A549 (cell line): Measurements from ENCODE around the gene OR8J1.

Experiments
- CBX8 ChIP-seq: fragments of 200-600 bp; sonication (generic); IDR thresholded peaks from 2 replicates; pipeline ENCODE4 v1.6.1; 2016
- FOSL2 ChIP-seq, 2 experiments: fragments of 450-650 bp in 1 of 2; fragments of >200 bp in 1 of 2; sonication (Bioruptor Twin) in 1 of 2; formaldehyde crosslinking; IDR thresholded peaks; 2 replicates each; pipeline versions ENCODE4 v1.5.0 to v1.6.1; 2016 to 2020; ENCODE audit warnings: mild to moderate bottlenecking in 1 of 2, moderate library complexity in 1 of 2
- MAX ChIP-seq: IDR thresholded peaks from 2 replicates; pipeline ENCODE4 v1.6.1; 2012
- POLR2A ChIP-seq: IDR thresholded peaks from 2 replicates; pipeline ENCODE4 v1.6.1; 2012; ENCODE audit warnings: mild to moderate bottlenecking, low read length
- RCOR1 ChIP-seq: fragments of 150-350 bp; IDR thresholded peaks from 2 replicates; pipeline ENCODE4 v1.6.1; 2014; ENCODE audit warnings: antibody characterized with exemption, low read length, low read depth
- ZFP36 ChIP-seq: fragments of 450-650 bp; IDR thresholded peaks from 2 replicates; pipeline ENCODE4 v1.6.1; 2014; ENCODE audit warnings: borderline replicate concordance; ENCODE audit not compliant: partially characterized antibody
- TF ChIP-seq, protein P1 (sequence below): fragments of >200 bp; sonication (Bioruptor Twin); formaldehyde crosslinking; IDR thresholded peaks from 3 replicates; pipeline ENCODE4 v1.5.1; 2016
- TF ChIP-seq, protein P2 (sequence below): fragments of 200-600 bp; sonication (generic); IDR thresholded peaks from 2 replicates; pipeline ENCODE4 v1.6.1; 2016; ENCODE audit warnings: antibody characterized with exemption, mild to moderate bottlenecking, moderate library complexity
- TF ChIP-seq, protein P3 (sequence below): IDR thresholded peaks from 2 replicates; pipeline ENCODE4 v1.6.1; 2012

DNA sequence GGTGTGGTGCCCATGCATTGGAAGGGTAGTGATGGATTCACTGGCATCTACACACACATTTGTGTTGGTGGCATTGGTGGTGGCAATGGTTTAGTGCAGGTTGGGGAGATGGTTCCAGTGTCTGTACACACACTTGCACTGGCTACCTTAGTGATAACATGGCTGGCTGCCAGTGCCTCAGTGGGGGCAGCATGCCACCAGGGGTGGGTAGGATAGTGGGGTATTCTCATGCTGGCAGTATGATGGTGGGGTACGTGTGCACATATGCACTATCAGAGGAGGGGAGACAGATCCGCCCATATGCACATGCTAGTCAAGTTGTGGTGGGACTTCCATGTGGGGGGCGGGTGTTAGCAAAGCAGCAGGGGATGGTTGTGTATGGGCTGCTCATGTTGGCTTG is 46.3 kb upstream of the OR8J1 start:
- TF ChIP-seq FOSL2 (IDR thresholded peaks at IDR 0.05) = no peak
- no peak for TF ChIP-seq FOSL2 (CRISPR knock-in tag; IDR thresholded peaks at IDR 0.05)
- TF ChIP-seq ZFP36 = no peak
- TF ChIP-seq, protein P1, sequence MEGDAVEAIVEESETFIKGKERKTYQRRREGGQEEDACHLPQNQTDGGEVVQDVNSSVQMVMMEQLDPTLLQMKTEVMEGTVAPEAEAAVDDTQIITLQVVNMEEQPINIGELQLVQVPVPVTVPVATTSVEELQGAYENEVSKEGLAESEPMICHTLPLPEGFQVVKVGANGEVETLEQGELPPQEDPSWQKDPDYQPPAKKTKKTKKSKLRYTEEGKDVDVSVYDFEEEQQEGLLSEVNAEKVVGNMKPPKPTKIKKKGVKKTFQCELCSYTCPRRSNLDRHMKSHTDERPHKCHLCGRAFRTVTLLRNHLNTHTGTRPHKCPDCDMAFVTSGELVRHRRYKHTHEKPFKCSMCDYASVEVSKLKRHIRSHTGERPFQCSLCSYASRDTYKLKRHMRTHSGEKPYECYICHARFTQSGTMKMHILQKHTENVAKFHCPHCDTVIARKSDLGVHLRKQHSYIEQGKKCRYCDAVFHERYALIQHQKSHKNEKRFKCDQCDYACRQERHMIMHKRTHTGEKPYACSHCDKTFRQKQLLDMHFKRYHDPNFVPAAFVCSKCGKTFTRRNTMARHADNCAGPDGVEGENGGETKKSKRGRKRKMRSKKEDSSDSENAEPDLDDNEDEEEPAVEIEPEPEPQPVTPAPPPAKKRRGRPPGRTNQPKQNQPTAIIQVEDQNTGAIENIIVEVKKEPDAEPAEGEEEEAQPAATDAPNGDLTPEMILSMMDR = no peak
- TF ChIP-seq POLR2A = no peak
- TF ChIP-seq MAX = no peak
- TF ChIP-seq RCOR1 = no peak
- TF ChIP-seq, protein P2, sequence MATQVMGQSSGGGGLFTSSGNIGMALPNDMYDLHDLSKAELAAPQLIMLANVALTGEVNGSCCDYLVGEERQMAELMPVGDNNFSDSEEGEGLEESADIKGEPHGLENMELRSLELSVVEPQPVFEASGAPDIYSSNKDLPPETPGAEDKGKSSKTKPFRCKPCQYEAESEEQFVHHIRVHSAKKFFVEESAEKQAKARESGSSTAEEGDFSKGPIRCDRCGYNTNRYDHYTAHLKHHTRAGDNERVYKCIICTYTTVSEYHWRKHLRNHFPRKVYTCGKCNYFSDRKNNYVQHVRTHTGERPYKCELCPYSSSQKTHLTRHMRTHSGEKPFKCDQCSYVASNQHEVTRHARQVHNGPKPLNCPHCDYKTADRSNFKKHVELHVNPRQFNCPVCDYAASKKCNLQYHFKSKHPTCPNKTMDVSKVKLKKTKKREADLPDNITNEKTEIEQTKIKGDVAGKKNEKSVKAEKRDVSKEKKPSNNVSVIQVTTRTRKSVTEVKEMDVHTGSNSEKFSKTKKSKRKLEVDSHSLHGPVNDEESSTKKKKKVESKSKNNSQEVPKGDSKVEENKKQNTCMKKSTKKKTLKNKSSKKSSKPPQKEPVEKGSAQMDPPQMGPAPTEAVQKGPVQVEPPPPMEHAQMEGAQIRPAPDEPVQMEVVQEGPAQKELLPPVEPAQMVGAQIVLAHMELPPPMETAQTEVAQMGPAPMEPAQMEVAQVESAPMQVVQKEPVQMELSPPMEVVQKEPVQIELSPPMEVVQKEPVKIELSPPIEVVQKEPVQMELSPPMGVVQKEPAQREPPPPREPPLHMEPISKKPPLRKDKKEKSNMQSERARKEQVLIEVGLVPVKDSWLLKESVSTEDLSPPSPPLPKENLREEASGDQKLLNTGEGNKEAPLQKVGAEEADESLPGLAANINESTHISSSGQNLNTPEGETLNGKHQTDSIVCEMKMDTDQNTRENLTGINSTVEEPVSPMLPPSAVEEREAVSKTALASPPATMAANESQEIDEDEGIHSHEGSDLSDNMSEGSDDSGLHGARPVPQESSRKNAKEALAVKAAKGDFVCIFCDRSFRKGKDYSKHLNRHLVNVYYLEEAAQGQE = no peak
- TF ChIP-seq, protein P3, sequence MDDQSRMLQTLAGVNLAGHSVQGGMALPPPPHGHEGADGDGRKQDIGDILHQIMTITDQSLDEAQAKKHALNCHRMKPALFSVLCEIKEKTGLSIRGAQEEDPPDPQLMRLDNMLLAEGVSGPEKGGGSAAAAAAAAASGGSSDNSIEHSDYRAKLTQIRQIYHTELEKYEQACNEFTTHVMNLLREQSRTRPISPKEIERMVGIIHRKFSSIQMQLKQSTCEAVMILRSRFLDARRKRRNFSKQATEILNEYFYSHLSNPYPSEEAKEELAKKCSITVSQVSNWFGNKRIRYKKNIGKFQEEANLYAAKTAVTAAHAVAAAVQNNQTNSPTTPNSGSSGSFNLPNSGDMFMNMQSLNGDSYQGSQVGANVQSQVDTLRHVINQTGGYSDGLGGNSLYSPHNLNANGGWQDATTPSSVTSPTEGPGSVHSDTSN = no peak
- TF ChIP-seq CBX8 = no peak
